Activated CD8-positive, alpha-beta T cell treated with anti-CD3 and anti-CD28 coated beads for 36 hours (primary cell): ENCODE measurements around the gene TMEM97. TPM values are rescaled to one million over a fixed set of nuclear protein-coding genes. Genes with fewer than 3 reads are reported as not detected.

Experiments
- ATAC-seq: fragments of 200-7000 bp; cut with Tn5 transposase; one replicate; pipeline ENCODE4 v1.10.0; 2021; ENCODE audit warnings: mild to moderate bottlenecking, moderate library complexity
- CTCF ChIA-PET: fragments of 350-600 bp; sonication (Branson Sonifier 250); formaldehyde crosslinking; loops from one replicate; lab custom pipeline; 2021; ENCODE audit warnings: antibody characterized with exemption; lab: Charles Lee
- POLR2A ChIA-PET: fragments of 350-600 bp; sonication (Branson Sonifier 250); formaldehyde crosslinking; loops from one replicate; lab custom pipeline; 2021; ENCODE audit warnings: antibody characterized with exemption; lab: Charles Lee
- DNase-seq: peaks from one replicate; pipeline ENCODE4 v3.0.0-alpha.2; 2020
- H3K27ac Mint-ChIP-seq: one replicate; pipeline ENCODE4 v1.8.0; 2021; ENCODE audit warnings: mild to moderate bottlenecking, mixed read lengths
- H3K27me3 Mint-ChIP-seq: one replicate; pipeline ENCODE4 v1.8.0; 2021; ENCODE audit warnings: mixed read lengths
- H3K36me3 Mint-ChIP-seq: one replicate; pipeline ENCODE4 v1.8.0; 2021; ENCODE audit warnings: low read depth, mixed read lengths
- H3K4me1 Mint-ChIP-seq: one replicate; pipeline ENCODE4 v1.8.0; 2021; ENCODE audit warnings: low read depth, mixed read lengths
- H3K4me3 Mint-ChIP-seq: one replicate; pipeline ENCODE4 v1.8.0; 2021; ENCODE audit warnings: mild to moderate bottlenecking, moderate library complexity, mixed read lengths
- H3K9me3 Mint-ChIP-seq: one replicate; pipeline ENCODE4 v1.8.0; 2021; ENCODE audit warnings: mixed read lengths
- intact Hi-C: fragments of 100-400 bp; cut with micrococcal nuclease; formaldehyde crosslinking; loops from one replicate; pipeline ENCODE4 v1.10.0; 2022
- total RNA-seq, 2 experiments: library from RNA; stranded (reverse); gene quantifications; one replicate each; pipeline ENCODE4 v1.2.3, GENCODE V29; 2021
- TF ChIP-seq, protein P1 (sequence below): fragments of 200-600 bp; IDR thresholded peaks from one replicate; pipeline ENCODE4 v1.8.0; 2022; ENCODE audit warnings: antibody characterized with exemption, mild to moderate bottlenecking

TMEM97 gene
- total RNA-seq, 2 experiments from 2014 or later: 36.1 to 36.2 TPM

DNA sequence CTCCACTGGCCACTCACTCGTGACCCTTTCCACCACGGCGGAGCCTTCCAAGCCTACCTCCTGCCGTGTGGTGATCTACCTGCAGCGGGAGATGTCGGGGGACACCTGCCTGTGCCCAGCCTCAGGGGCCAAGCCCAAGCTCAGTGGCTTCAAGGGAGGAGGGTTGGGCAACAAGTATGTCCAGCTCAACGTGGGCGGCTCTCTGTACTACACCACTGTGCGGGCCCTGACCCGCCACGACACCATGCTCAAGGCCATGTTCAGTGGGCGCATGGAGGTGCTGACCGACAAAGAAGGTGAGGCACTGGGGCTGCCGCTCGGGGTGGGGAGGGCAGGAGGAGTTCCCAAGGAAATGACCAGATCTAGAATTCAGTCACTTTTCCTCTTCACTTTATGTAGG is 20.4 kb downstream of the TMEM97 start:
- ChIA-PET CTCF (no interaction called here), POLR2A (interaction anchor here (0.6 to 1.5 kb wide), 4 partner anchors 16 to 256 kb away, joined by 3 to 4 read pairs (median 4); no protein-coding TSS in a partner anchor)
- TF ChIP-seq, protein P1, sequence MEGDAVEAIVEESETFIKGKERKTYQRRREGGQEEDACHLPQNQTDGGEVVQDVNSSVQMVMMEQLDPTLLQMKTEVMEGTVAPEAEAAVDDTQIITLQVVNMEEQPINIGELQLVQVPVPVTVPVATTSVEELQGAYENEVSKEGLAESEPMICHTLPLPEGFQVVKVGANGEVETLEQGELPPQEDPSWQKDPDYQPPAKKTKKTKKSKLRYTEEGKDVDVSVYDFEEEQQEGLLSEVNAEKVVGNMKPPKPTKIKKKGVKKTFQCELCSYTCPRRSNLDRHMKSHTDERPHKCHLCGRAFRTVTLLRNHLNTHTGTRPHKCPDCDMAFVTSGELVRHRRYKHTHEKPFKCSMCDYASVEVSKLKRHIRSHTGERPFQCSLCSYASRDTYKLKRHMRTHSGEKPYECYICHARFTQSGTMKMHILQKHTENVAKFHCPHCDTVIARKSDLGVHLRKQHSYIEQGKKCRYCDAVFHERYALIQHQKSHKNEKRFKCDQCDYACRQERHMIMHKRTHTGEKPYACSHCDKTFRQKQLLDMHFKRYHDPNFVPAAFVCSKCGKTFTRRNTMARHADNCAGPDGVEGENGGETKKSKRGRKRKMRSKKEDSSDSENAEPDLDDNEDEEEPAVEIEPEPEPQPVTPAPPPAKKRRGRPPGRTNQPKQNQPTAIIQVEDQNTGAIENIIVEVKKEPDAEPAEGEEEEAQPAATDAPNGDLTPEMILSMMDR: no peak
- no peaks in the 10 kb centered on the region for H3K9me3 Mint-ChIP-seq
- H3K4me1 Mint-ChIP-seq: peaks cover 24% of the 10 kb centered on the region
- ATAC-seq (no peak), DNase-seq (no peak)
- H3K27ac Mint-ChIP-seq: no peak overlapping the region
- no peaks in the 10 kb centered on the region for H3K27me3 Mint-ChIP-seq
- intact Hi-C loops: no loop called here
- peaks cover 16% of the 10 kb centered on the region for H3K36me3 Mint-ChIP-seq
- H3K4me3 Mint-ChIP-seq: no peak overlapping the region

DNA sequence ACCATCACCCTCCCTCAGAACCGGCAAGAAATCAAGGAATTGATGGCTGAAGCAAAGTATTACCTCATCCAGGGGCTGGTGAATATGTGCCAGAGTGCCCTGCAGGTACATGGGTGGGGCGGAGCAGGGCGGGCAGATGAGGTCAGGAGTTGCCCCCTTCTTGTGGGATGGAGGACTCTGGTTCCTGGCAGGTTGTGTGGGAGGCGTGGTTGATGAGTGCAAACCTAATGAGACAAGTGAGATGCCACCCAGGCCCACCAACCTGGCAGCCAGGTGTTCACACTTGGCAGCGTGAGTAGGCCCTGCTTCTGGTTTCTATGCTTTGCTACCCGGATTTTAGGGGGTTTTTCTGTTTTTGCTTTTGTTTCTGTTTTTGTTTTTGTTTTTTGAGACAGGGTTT is 21.4 kb downstream of the TMEM97 start:
- no peaks in the 10 kb centered on the region for H3K27me3 Mint-ChIP-seq
- CTCF ChIA-PET: no interaction called here
- POLR2A ChIA-PET: no interaction called here
- no peak for ATAC-seq
- H3K4me1 Mint-ChIP-seq: peaks cover 20% of the 10 kb centered on the region
- peaks cover 16% of the 10 kb centered on the region for H3K36me3 Mint-ChIP-seq
- intact Hi-C loops: no loop called here
- no peak overlapping the region for H3K4me3 Mint-ChIP-seq
- DNase-seq: no peak
- no peaks in the 10 kb centered on the region for H3K9me3 Mint-ChIP-seq
- TF ChIP-seq, protein P1: no peak
- H3K27ac Mint-ChIP-seq: no peak overlapping the region

DNA sequence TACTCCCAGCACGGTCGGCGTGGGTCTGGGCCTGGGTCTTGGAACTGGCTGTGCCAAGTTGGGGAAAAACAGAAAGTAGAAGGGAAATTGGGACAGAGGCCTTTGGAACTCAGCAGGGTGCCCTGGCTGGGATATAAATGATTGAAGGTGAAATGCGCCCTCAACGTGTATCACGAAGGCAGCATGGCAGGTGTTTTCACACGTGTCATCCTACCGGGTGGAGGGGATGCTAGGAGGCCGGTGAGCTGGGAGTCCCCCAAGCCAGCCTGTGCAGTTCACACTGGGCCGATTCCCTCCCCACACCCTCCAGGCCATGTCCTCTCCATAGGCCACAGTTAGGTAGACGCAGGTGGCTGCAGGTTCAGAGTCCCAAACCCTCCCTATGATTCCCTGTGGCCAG is 22.5 kb downstream of the TMEM97 start:
- Mint-ChIP-seq H3K27ac (no peak overlapping the region), H3K9me3 (no peaks in the 10 kb centered on the region), H3K4me1 (peaks cover 19% of the 10 kb centered on the region), H3K4me3 (no peak overlapping the region), H3K36me3 (peaks cover 23% of the 10 kb centered on the region), H3K27me3 (no peaks in the 10 kb centered on the region)
- intact Hi-C loops: no loop called here
- TF ChIP-seq, protein P1: no peak
- DNase-seq (no peak), ATAC-seq (no peak)
- ChIA-PET POLR2A (interaction anchor here (1.2 kb wide), 1 partner anchor 15 kb away, joined by 3 read pairs; no protein-coding TSS in a partner anchor), CTCF (no interaction called here)

DNA sequence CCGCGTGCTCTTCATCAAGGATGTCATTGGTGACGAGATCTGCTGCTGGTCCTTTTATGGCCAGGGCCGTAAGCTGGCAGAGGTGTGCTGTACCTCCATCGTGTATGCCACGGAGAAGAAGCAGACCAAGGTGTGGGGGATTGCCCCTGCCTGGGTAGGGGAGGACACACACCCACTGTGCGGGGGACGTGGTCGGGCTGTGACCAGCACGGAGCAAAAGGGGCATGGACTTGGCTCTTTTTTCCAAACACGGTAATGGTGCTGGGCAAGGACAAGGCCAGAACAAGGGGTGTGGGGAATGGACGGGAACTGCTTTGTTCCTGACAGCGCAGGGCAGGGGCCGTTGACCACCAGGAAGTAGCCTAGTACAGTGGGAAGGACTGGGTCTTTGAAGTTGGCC is 23.3 kb downstream of the TMEM97 start:
- POLR2A ChIA-PET: interaction anchor here (1.2 to 1.4 kb wide), 2 partner anchors 15 kb away, joined by 3 read pairs; partner anchors contain the start of gene POLDIP2
- Mint-ChIP-seq H3K27ac (no peak overlapping the region), H3K36me3 (peaks cover 30% of the 10 kb centered on the region), H3K27me3 (no peaks in the 10 kb centered on the region), H3K9me3 (no peaks in the 10 kb centered on the region), H3K4me1 (peaks cover 11% of the 10 kb centered on the region), H3K4me3 (no peak overlapping the region)
- ATAC-seq (no peak), DNase-seq (no peak)
- TF ChIP-seq, protein P1: no peak
- intact Hi-C loops: no loop called here
- CTCF ChIA-PET: no interaction called here

DNA sequence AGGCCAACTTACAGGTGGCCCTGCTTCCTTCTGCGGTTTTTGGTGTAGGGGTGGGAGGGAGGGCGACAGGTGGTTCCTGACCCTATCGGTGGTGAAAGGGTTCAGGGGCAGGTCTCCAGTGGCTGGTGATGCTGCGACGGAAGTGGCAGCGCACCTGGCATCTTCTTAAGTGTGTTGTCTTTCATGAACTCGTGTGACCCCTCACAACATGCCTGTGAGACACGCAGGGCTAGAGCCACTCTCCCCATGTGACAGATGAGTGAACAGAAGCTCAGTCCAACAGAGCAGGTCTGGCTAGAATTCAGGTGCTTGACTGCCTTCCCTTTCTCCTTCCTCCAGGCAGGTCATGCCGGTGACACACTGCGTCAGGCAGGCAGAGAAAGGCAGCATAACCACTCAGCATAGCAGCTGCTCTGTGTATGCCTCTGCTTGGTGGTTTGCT is 24.5 kb downstream of the TMEM97 start:
- H3K27ac Mint-ChIP-seq: peak overlapping the region; percentile 1
- ChIA-PET CTCF (no interaction called here), POLR2A (interaction anchor here (1.0 to 1.4 kb wide), 4 partner anchors 10 to 73 kb away, joined by 3 read pairs; partner anchors contain the start of gene POLDIP2)
- H3K27me3 Mint-ChIP-seq: no peaks in the 10 kb centered on the region
- H3K4me3 Mint-ChIP-seq: no peak overlapping the region
- intact Hi-C loops: no loop called here
- H3K4me1 Mint-ChIP-seq: peaks cover 5% of the 10 kb centered on the region
- H3K9me3 Mint-ChIP-seq: no peaks in the 10 kb centered on the region
- TF ChIP-seq, protein P1: no peak
- ATAC-seq (peak; percentile 25), DNase-seq (no peak)
- H3K36me3 Mint-ChIP-seq: peaks cover 35% of the 10 kb centered on the region
